GF-D8 (cell line): ENCODE data around the gene CTSE.

Source experiments
- DNase-seq: peaks from one replicate; lab custom pipeline; 2025; lab: John Stamatoyannopoulos, UW

The CTSE gene

GRCh38 chr1:206049919-206050600 lies 26.4 kb upstream of the CTSE start:
- no peak for DNase-seq

- no peak for DNase-seq
Observed at GRCh38 chr1:206049293-206049692, 25.6 kb upstream of the CTSE start.

- DNase-seq, result peak; percentile 71
Observed at GRCh38 chr1:206048582-206048981, 24.9 kb upstream of the CTSE start.

- DNase-seq, result no peak
Observed at GRCh38 chr1:206047271-206047670, 23.6 kb upstream of the CTSE start.

- DNase-seq, result no peak
Observed at GRCh38 chr1:206041640-206042039, 17.9 kb upstream of the CTSE start.

GRCh38 chr1:206040328-206040727 lies 16.6 kb upstream of the CTSE start:
- DNase-seq, result no peak

GRCh38 chr1:206039046-206039973 lies 15.6 kb upstream of the CTSE start:
- DNase-seq, result no peak

GRCh38 chr1:206037581-206037980 lies 13.9 kb upstream of the CTSE start:
- DNase-seq, result no peak

- DNase-seq, result no peak
Observed at GRCh38 chr1:206036663-206037455, 13.2 kb upstream of the CTSE start.

GRCh38 chr1:206035027-206035426 lies 11.3 kb upstream of the CTSE start:
- peak; percentile 53 for DNase-seq

- no peak for DNase-seq
Observed at GRCh38 chr1:206032380-206033140, 8.9 kb upstream of the CTSE start.

GRCh38 chr1:206030714-206031113 lies 7.0 kb upstream of the CTSE start:
- peak; percentile 87 for DNase-seq

- DNase-seq, result no peak
Observed at GRCh38 chr1:206030191-206030590, 6.5 kb upstream of the CTSE start.

GRCh38 chr1:206029484-206029883 lies 5.8 kb upstream of the CTSE start:
- DNase-seq, result no peak

- no peak for DNase-seq
Observed at GRCh38 chr1:206025283-206025820, 1.7 kb upstream of the CTSE start.

- DNase-seq, result no peak
Observed at GRCh38 chr1:206022766-206023165, 929 bp downstream of the CTSE start.

- no peak for DNase-seq
Observed at GRCh38 chr1:206021626-206022365, 1.9 kb downstream of the CTSE start.

GRCh38 chr1:206021008-206021625 lies 2.6 kb downstream of the CTSE start:
- DNase-seq, result no peak

- no peak for DNase-seq
Observed at GRCh38 chr1:206020393-206021007, 3.2 kb downstream of the CTSE start.

- no peak for DNase-seq
Observed at GRCh38 chr1:206015071-206015470, 8.6 kb downstream of the CTSE start.
